Panc1 (cell line): ENCODE measurements around the gene CEP97. TPM values are rescaled to one million over a fixed set of nuclear protein-coding genes. Genes with fewer than 3 reads are reported as not detected.

Experiments used
- ATAC-seq: fragments of 200-7000 bp; cut with Tn5 transposase; 2 replicates; pipeline ENCODE4 v1.9.1; 2020; ENCODE audit warnings: mild to moderate bottlenecking, moderate library complexity
- BruUV-seq: library from RNA; stranded (reverse); fragments of 400-500 nt; replicated peaks from 2 replicates; lab custom pipeline; 2021; lab: Mats Ljungman, UMichigan
- CTCF ChIA-PET: fragments of 300-600 bp; sonication (Branson Sonifier 250); formaldehyde crosslinking; loops from one replicate; lab custom pipeline; 2022; ENCODE audit warnings: antibody characterized with exemption; lab: Charles Lee
- POLR2A ChIA-PET: fragments of 300-600 bp; sonication (Branson Sonifier 250); formaldehyde crosslinking; loops from one replicate; lab custom pipeline; 2022; ENCODE audit warnings: antibody characterized with exemption; lab: Charles Lee
- DNase-seq: peaks from one replicate; pipeline ENCODE4 v3.0.0-alpha.2; 2010; ENCODE audit warnings: low read depth, low spot score
- H3K27ac ChIP-seq: 2 replicates; pipeline ENCODE4 v1.5.1; 2011; ENCODE audit warnings: mild to moderate bottlenecking, low read length, inconsistent platforms
- H3K27me3 ChIP-seq: fragments of 200-500 bp; sonication (Bioruptor generic); 2 replicates; pipeline ENCODE4 v1.6.0; 2014; ENCODE audit warnings: low read length, inconsistent platforms; ENCODE audit not compliant: control insufficient read depth, insufficient read depth
- H3K36me3 ChIP-seq: fragments of 200-500 bp; sonication (Bioruptor generic); 2 replicates; pipeline ENCODE4 v1.5.1; 2014; ENCODE audit warnings: inconsistent platforms, mild to moderate bottlenecking, low read length, moderate library complexity; ENCODE audit not compliant: control insufficient read depth, insufficient read depth
- H3K4me1 ChIP-seq: 2 replicates; pipeline ENCODE4 v1.5.1; 2011; ENCODE audit warnings: inconsistent platforms, mild to moderate bottlenecking, low read length, moderate library complexity; ENCODE audit not compliant: control insufficient read depth, insufficient read depth
- H3K4me3 ChIP-seq, 2 experiments: 2 replicates each; pipeline ENCODE4 v1.5.1; 2011 to 2012; ENCODE audit warnings: low read depth in 2 of 2, low read length in 2 of 2, mild to moderate bottlenecking in 2 of 2, inconsistent platforms in 1 of 2, moderate library complexity in 1 of 2
- H3K9me3 ChIP-seq: fragments of 200-500 bp; sonication (Bioruptor generic); 2 replicates; pipeline ENCODE4 v1.5.1; 2014; ENCODE audit warnings: low read depth, mild to moderate bottlenecking, inconsistent platforms, low read length, moderate library complexity; ENCODE audit not compliant: control insufficient read depth, insufficient read depth
- POLR2AphosphoS5 ChIP-seq: IDR thresholded peaks from 2 replicates; pipeline ENCODE4 v1.6.1; 2012; ENCODE audit warnings: mild to moderate bottlenecking, low read depth, low read length, moderate library complexity
- SIN3A ChIP-seq: IDR thresholded peaks from 2 replicates; pipeline ENCODE4 v1.6.1; 2012; ENCODE audit warnings: low read depth, mild to moderate bottlenecking, low read length, moderate library complexity, borderline replicate concordance; ENCODE audit not compliant: insufficient read depth
- in situ Hi-C: cut with HindIII; loops from 2 replicates; pipeline ENCODE4 v1.10.0; 2016; ENCODE audit warnings: low sequenced_read_pairs, low pct_unique_long_range_greater_than_20kb
- intact Hi-C: fragments of 100-400 bp; cut with micrococcal nuclease; formaldehyde crosslinking; loops from one replicate; pipeline ENCODE4 v1.10.0; 2022; ENCODE audit not compliant: unreplicated experiment
- total RNA-seq: library from RNA; stranded (reverse); gene quantifications from one replicate; pipeline ENCODE4 v1.2.1, GENCODE V29; 2021; ENCODE audit not compliant: unreplicated experiment

The CEP97 gene
- total RNA-seq, 1 experiment from 2014 or later = 17.4 TPM

- H3K4me3 ChIP-seq = no peak overlapping the region
- H3K36me3 ChIP-seq = no peaks in the 10 kb centered on the region
- intact Hi-C loops = no loop called here
- no peaks in the 10 kb centered on the region for H3K27me3 ChIP-seq
- in situ Hi-C loops = loop anchor here (25.0 kb wide), 1 partner anchor 718 kb away; no protein-coding TSS in a partner anchor
- POLR2A ChIA-PET = no interaction called here
- TF ChIP-seq POLR2AphosphoS5 = no peak
- no peak for TF ChIP-seq SIN3A
- no peak for DNase-seq
- no peaks in the 10 kb centered on the region for H3K4me1 ChIP-seq
- no peak for ATAC-seq
- no peak overlapping the region for H3K27ac ChIP-seq
- BruUV-seq = no TSS peak
- CTCF ChIA-PET = no interaction called here
- H3K9me3 ChIP-seq = no peaks in the 10 kb centered on the region
Observed at GRCh38 chr3:101819649-101820206, 95.3 kb downstream of the CEP97 start.

Other genes starting within 250 kb of the CEP97 start
- 10.1 TPM for gene SENP7, start 211.4 kb upstream of the CEP97 start, total RNA-seq
- 35.0 TPM for gene TRMT10C, start 162.7 kb upstream of the CEP97 start, total RNA-seq
- gene PCNP, start 150.4 kb upstream of the CEP97 start, total RNA-seq = 165 TPM
- 20.1 TPM for gene ZBTB11, start 47.5 kb upstream of the CEP97 start, total RNA-seq
- 1,155 TPM for gene RPL24, start 37.9 kb upstream of the CEP97 start, total RNA-seq
- gene NXPE3, start 54.6 kb downstream of the CEP97 start, total RNA-seq = 30.4 TPM
- gene NFKBIZ, start 124.9 kb downstream of the CEP97 start, total RNA-seq = 17.4 TPM